GM12878 (cell line): ENCODE results near the gene PRR3. TPM values are rescaled to one million over a fixed set of nuclear protein-coding genes. Genes with fewer than 3 reads are reported as not detected.

Experiments used
- ATAC-seq: fragments of 200-7000 bp; cut with Tn5 transposase; 3 replicates; pipeline ENCODE4 v1.9.1; 2020; ENCODE audit warnings: mild to moderate bottlenecking, moderate library complexity
- BruUV-seq: library from RNA; stranded (reverse); fragments of 400-500 nt; replicated peaks from 2 replicates; lab custom pipeline; 2021; lab: Mats Ljungman, UMichigan
- CTCF ChIA-PET: fragments of 300-600 bp; sonication (Branson Sonifier 250); formaldehyde crosslinking; extraction: SDS; loops from one replicate; lab custom pipeline; 2021; ENCODE audit warnings: inconsistent platforms; lab: Yijun Ruan, JAX
- POLR2A ChIA-PET: fragments of 350-600 bp; formaldehyde crosslinking; extraction: SDS; loops from one replicate; lab custom pipeline; 2021; ENCODE audit warnings: inconsistent platforms; lab: Charles Lee
- RAD21 ChIA-PET: fragments of 300-600 bp; sonication (Branson Sonifier 250); formaldehyde crosslinking; loops from one replicate; lab custom pipeline; 2023; ENCODE audit warnings: antibody characterized with exemption; ENCODE audit not compliant: unreplicated experiment; lab: Charles Lee
- SMC1A ChIA-PET: fragments of 300-600 bp; sonication (Branson Sonifier 250); formaldehyde crosslinking; loops from one replicate; lab custom pipeline; 2023; ENCODE audit not compliant: unreplicated experiment, uncharacterized antibody; lab: Charles Lee
- DNase-seq: peaks from one replicate; pipeline ENCODE4 v3.0.0-alpha.2; 2011; ENCODE audit warnings: low read depth, low spot score
- FAIRE-seq: peaks from 3 replicates; lab custom pipeline; 2011; peaks lifted over from hg19 to GRCh38; lab: Jason Lieb, UNC
- H2AFZ ChIP-seq: 2 replicates; pipeline ENCODE4 v1.6.0; 2011; ENCODE audit warnings: low read depth, low read length, control low read depth; ENCODE audit not compliant: control insufficient read depth
- H3K27ac ChIP-seq: 2 replicates; pipeline ENCODE4 v1.5.1; 2011; ENCODE audit warnings: control low read depth; ENCODE audit not compliant: control insufficient read depth, insufficient read depth
- H3K27me3 ChIP-seq, 2 experiments: replicated peaks in 1 of 2; 2 replicates each; pipeline versions ENCODE4 v1.6.0 to v1.6.1; 2011; ENCODE audit warnings: low read length in 1 of 2; ENCODE audit not compliant: control insufficient read depth in 2 of 2, insufficient read depth in 2 of 2
- H3K36me3 ChIP-seq, 2 experiments: 2 replicates each; pipeline ENCODE4 v1.5.1; 2011; ENCODE audit warnings: low read length in 1 of 2; ENCODE audit not compliant: control insufficient read depth in 2 of 2, insufficient read depth in 2 of 2
- H3K4me1 ChIP-seq: 2 replicates; pipeline ENCODE4 v1.6.1; 2011; ENCODE audit warnings: mild to moderate bottlenecking, low read length, moderate library complexity, mixed read lengths; ENCODE audit not compliant: control insufficient read depth, insufficient read depth
- H3K4me2 ChIP-seq: 2 replicates; pipeline ENCODE4 v1.6.0; 2011; ENCODE audit warnings: control low read depth; ENCODE audit not compliant: control insufficient read depth, insufficient read depth
- H3K4me3 ChIP-seq: fragments of 200-600 bp; sonication (generic); 2 replicates; pipeline ENCODE4 v1.5.1; 2016
- H3K79me2 ChIP-seq: 2 replicates; pipeline ENCODE4 v1.6.0; 2011; ENCODE audit warnings: low read length; ENCODE audit not compliant: control insufficient read depth, insufficient read depth
- H3K9ac ChIP-seq: 2 replicates; pipeline ENCODE4 v1.8.0; 2011; ENCODE audit warnings: low read length, control low read depth, mixed read lengths; ENCODE audit not compliant: control insufficient read depth, insufficient read depth
- H3K9me3 ChIP-seq: replicated peaks from 3 replicates; pipeline ENCODE4 v1.5.1; 2011; ENCODE audit warnings: mild to moderate bottlenecking, low read length; ENCODE audit not compliant: control insufficient read depth, insufficient read depth
- H4K20me1 ChIP-seq: 2 replicates; pipeline ENCODE4 v1.6.0; 2011; ENCODE audit not compliant: control insufficient read depth, insufficient read depth
- BRCA1 ChIP-seq: IDR thresholded peaks from 2 replicates; pipeline ENCODE4 v1.6.1; 2011; ENCODE audit warnings: low read depth, low read length, improper control_type of control experiment
- CHD1 ChIP-seq: IDR thresholded peaks from 2 replicates; pipeline ENCODE4 v1.6.1; 2012; ENCODE audit warnings: low read depth, low read length, improper control_type of control experiment
- EP300 ChIP-seq, 2 experiments: fragments of 150-350 bp in 1 of 2; IDR thresholded peaks; 2 replicates each; pipeline ENCODE4 v1.6.1; 2011 to 2012; ENCODE audit warnings: low read depth in 2 of 2, low read length in 2 of 2, borderline replicate concordance in 1 of 2, improper control_type of control experiment in 1 of 2, inconsistent platforms in 1 of 2; ENCODE audit not compliant: control insufficient read depth in 1 of 2
- HDAC2 ChIP-seq: fragments of 200-600 bp; sonication (generic); IDR thresholded peaks from 2 replicates; pipeline ENCODE4 v1.6.1; 2017
- SIN3A ChIP-seq: IDR thresholded peaks from 2 replicates; pipeline ENCODE4 v1.6.1; 2012; ENCODE audit warnings: low read depth, low read length, improper control_type of control experiment
- WGBS: methylation state at CpG from one replicate; pipeline ENCODE4 v1.1.6; 2016; ENCODE audit warnings: low lambda C conversion rate; ENCODE audit not compliant: insufficient replicate concordance, insufficient coverage; ENCODE audit errors: missing lambda C conversion rate; 5-methylcytosine and 5-hydroxymethylcytosine counted together
- in situ Hi-C: fragments of 300-500 bp; cut with MboI; formaldehyde crosslinking; loops from 9 replicates; pipeline ENCODE4 v1.14.3; 2018; ENCODE audit warnings: mixed read lengths
- intact Hi-C: fragments of 100-400 bp; cut with micrococcal nuclease; formaldehyde crosslinking; loops from one replicate; pipeline ENCODE4 v1.14.2; 2022; ENCODE audit not compliant: unreplicated experiment
- polyA plus RNA-seq, 11 experiments: library from polyadenylated mRNA; depleted of rRNA in 4 of 11; unstranded in 6 of 11; stranded (reverse) in 5 of 11; fragments of >200 nt; fragmentation: Nextera tagmentation in 4 of 11; fragmentation: Illumina TruSeq in 1 of 11; extraction: Ambion mirVana in 4 of 11; extraction: Trizol in 1 of 11; gene quantifications; 1 replicate in 1 of 11; 2 replicates in 10 of 11; pipeline versions ENCODE4 v1.2.1 to v1.2.3, GENCODE V29; 2011 to 2016; ENCODE audit warnings: inconsistent platforms in 2 of 11, missing spikeins in 2 of 11, low read depth in 1 of 11
- total RNA-seq, 4 experiments: library from RNA; depleted of rRNA in 3 of 4; stranded (reverse); fragments of >200 nt in 3 of 4; fragmentation: Illumina TruSeq in 1 of 4; extraction: Trizol in 1 of 4; gene quantifications; 2 replicates each; pipeline versions ENCODE4 v1.2.1 to v1.2.3, GENCODE V29; 2013 to 2021
- TF ChIP-seq, protein P1 (sequence below): IDR thresholded peaks from 2 replicates; pipeline ENCODE4 v1.6.1; 2011; ENCODE audit warnings: mild to moderate bottlenecking, low read depth, low read length, moderate library complexity; ENCODE audit not compliant: insufficient replicate concordance

Gene PRR3
- total and polyA plus RNA-seq, 10 of the 15 experiments (the other 5 are each of a cell fraction or from before 2014, with no cell fraction given): 14.0 to 38.2 (median 20.5) TPM

DNA sequence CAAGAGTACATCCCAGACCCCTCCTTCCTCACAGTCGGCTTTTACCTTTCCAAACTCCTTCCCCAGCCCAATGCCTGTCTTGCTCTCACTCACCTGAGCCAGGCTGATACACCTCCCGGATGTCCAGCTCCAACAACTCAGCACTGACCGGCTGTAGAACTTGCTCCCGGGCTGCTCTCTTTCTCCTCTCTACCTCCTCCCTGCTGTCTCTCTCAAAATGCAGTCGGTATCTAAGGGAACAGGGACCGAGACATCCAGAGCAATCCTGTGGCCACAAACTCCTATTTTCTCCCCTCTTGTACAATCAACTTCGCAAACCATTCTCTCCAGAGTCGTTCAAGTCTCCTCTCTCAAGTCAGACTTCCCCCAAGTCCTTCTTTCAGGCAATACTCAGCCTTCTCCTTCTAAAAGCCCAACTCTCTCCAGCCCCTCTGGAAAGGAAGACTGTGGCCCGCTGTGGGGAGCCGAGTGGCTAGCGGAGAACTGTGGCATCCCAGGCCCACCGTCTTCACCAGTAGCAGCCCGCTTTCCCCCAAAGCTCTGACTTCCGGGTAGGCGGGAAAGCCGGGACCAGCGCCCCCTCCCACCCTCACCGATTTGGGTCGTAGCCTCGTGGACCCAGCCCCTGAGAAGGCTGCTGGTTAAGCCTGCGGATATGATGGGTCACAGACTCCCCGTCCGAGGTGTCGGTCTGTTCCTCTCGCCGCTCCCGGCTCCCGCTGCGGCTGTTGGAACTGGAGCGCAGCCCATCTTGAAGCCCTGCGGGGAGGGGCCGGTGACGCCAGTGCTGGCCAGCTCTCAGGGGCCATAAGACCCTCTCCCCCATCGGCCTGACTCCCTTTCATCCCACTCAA lies 1.9 kb upstream of the PRR3 start:
- BruUV-seq: no TSS peak
- SMC1A ChIA-PET: interaction anchor here (1.5 to 2.8 kb wide), 4 partner anchors 10 to 43 kb away, joined by 3 to 16 read pairs (median 4); no protein-coding TSS in a partner anchor
- TF ChIP-seq BRCA1 (no peak), EP300 (IDR thresholded peaks at IDR 0.05; ENCODE audit: borderline replicate concordance in 1 of 2, control insufficient read depth in 1 of 2, low read depth in 2 of 2, low read length in 2 of 2) (0 out of 4 replicates have a peak, but pooled peaks of 1 of the 2 experiments have one; percentile 5)
- intact Hi-C loops (loop anchor here (5.0 to 10.0 kb wide), 2 partner anchors 208 to 230 kb away; partner anchors contain the start of genes RPP21 and TRIM39), in situ Hi-C loops (no loop called here)
- Histone ChIP-seq H3K9ac (peak overlapping the region; percentile 95), H3K79me2 (peaks cover 27% of the 10 kb centered on the region), H3K4me2 (peak overlapping the region; percentile 82), H3K4me1 (peaks cover 8% of the 10 kb centered on the region; the same call in 1 of the 2 replicates), H2AFZ (peak overlapping the region; percentile 95), H3K27ac (peak overlapping the region; percentile 93), H4K20me1 (no peaks in the 10 kb centered on the region), H3K27me3 (no peaks in the 10 kb centered on the region), H3K4me3 (peak overlapping the region; percentile 86), H3K9me3 (no peaks in the 10 kb centered on the region), H3K36me3 (peaks cover 7 to 15% of the 10 kb centered on the region in 2 experiments; a peak in 3 of 4 replicates)
- WGBS: 18% methylated on average over 34 of the region's 34 CpGs
- DNase-seq (no peak), FAIRE-seq (no peak), ATAC-seq (peak; percentile 5)
- RAD21 ChIA-PET: interaction anchor here (1.0 to 2.5 kb wide), 7 partner anchors 10 to 162 kb away, joined by 3 to 8 read pairs (median 4); partner anchors contain the start of genes ABCF1 and MDC1
- POLR2A ChIA-PET: interaction anchor here (0.5 to 3.3 kb wide), 9 partner anchors 11 to 137 kb away, joined by 4 to 25 read pairs (median 5); partner anchors contain the start of gene ABCF1
- CTCF ChIA-PET: interaction anchor here (0.7 to 9.7 kb wide), 12 partner anchors 12 to 359 kb away, joined by 3 to 121 read pairs (median 3); partner anchors contain the start of gene VARS2

DNA sequence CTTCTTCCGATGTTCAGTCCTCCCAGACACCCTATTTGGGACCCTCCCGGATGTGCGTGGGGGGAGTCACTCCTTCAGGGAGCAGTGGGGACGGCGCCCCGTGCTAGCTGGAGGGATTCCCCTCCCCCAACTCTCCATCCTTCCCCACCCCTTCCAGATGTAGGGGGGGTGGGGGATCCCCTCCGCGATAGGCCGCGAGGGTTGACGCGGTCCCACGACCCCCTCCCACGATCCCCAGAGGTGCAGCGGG lies 1.4 kb upstream of the PRR3 start:
- intact Hi-C loops: loop anchor here (2.0 to 10.0 kb wide), 4 partner anchors 15 to 231 kb away; partner anchors contain the start of genes ABCF1, MRPS18B, PPP1R10 and RPP21
- CTCF ChIA-PET: interaction anchor here (0.7 to 9.7 kb wide), 6 partner anchors 12 to 358 kb away, joined by 3 to 121 read pairs (median 3); partner anchors contain the start of gene VARS2
- peak overlapping the region; percentile 95 for H3K9ac ChIP-seq
- peaks cover 8% of the 10 kb centered on the region; the same call in 1 of the 2 replicates for H3K4me1 ChIP-seq
- RAD21 ChIA-PET: interaction anchor here (1.0 to 2.5 kb wide), 5 partner anchors 11 to 162 kb away, joined by 3 to 8 read pairs (median 4); partner anchors contain the start of genes ABCF1 and MDC1
- BruUV-seq: no TSS peak
- H3K79me2 ChIP-seq: peaks cover 27% of the 10 kb centered on the region
- no peak for DNase-seq
- H4K20me1 ChIP-seq: no peaks in the 10 kb centered on the region
- 0 out of 2 replicates have a peak, but pooled peaks have one; percentile 76 for TF ChIP-seq SIN3A
- TF ChIP-seq HDAC2: 0 out of 2 replicates have a peak, but pooled peaks have one; percentile 8
- TF ChIP-seq, protein P1, sequence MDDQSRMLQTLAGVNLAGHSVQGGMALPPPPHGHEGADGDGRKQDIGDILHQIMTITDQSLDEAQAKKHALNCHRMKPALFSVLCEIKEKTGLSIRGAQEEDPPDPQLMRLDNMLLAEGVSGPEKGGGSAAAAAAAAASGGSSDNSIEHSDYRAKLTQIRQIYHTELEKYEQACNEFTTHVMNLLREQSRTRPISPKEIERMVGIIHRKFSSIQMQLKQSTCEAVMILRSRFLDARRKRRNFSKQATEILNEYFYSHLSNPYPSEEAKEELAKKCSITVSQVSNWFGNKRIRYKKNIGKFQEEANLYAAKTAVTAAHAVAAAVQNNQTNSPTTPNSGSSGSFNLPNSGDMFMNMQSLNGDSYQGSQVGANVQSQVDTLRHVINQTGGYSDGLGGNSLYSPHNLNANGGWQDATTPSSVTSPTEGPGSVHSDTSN: no peak
- TF ChIP-seq CHD1: peak; percentile 87; the same call in 1 of the 2 replicates
- H3K36me3 ChIP-seq: peaks cover 7 to 13% of the 10 kb centered on the region in 2 experiments; a peak in 3 of 4 replicates
- H3K27me3 ChIP-seq: no peaks in the 10 kb centered on the region
- no peak for ATAC-seq
- no peak for FAIRE-seq
- SMC1A ChIA-PET: interaction anchor here (1.6 to 2.8 kb wide), 2 partner anchors 14 to 23 kb away, joined by 3 to 16 read pairs; no protein-coding TSS in a partner anchor
- POLR2A ChIA-PET: interaction anchor here (1.3 to 3.3 kb wide), 6 partner anchors 11 to 72 kb away, joined by 4 to 25 read pairs (median 8); partner anchors contain the start of gene ABCF1
- peak overlapping the region; percentile 86 for H3K4me3 ChIP-seq
- in situ Hi-C loops: no loop called here
- peak overlapping the region; percentile 82 for H3K4me2 ChIP-seq
- WGBS: 6% methylated on average over 2 of the region's 15 CpGs
- H3K9me3 ChIP-seq: no peaks in the 10 kb centered on the region
- H2AFZ ChIP-seq: peak overlapping the region; percentile 95
- peak overlapping the region; percentile 93 for H3K27ac ChIP-seq
